Stimulated activated CD8-positive, alpha-beta memory T cell treated with anti-CD3 and anti-CD28 coated beads, Interleukin-4, amount 100 ng/mL, for 48 hours (primary cell): Measurements from ENCODE around the gene TP53AIP1.

ENCODE experiments used
- DNase-seq: peaks from one replicate; pipeline ENCODE4 v3.0.0-alpha.2; 2020

The TP53AIP1 gene

DNA sequence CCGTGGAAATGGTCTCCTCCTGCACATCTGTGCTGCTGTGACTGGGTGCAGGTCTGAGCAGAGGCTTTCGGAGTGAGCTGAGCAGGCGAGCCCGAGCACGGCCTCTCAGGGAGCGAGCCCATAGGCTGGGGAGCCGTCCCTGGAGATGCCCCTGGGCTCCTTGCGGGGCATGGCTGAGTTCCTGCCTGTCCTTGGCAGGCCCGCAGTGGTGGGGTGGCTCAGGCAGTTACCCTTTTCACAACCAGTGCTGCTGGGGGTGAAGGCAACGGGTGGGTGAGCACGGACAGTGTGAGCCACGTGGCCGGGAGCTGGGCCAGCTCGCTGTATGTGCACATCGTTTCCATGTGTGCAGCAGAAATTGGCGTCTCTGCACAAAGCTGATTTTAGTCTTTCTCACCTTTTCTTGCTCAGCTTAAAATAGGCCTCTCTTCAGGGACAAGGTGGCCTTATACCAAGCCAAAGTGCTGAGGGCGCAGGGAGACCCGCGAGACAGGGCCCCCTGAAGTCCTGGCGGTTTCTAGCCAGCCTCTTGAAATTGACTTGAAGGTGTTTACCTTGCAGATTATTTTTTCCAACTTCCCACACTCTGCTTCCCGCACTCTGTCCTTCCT, at the start of gene TP53AIP1:
TSS of gene TP53AIP1 (minus strand) at position 55 of the 611 bp plus-strand sequence. CDS start 5,053 bp downstream, outside the sequence.
- no peak for DNase-seq

- DNase-seq: no peak
Observed at GRCh38 chr11:128988242-128988970, 45.7 kb upstream of the TP53AIP1 start.

DNA sequence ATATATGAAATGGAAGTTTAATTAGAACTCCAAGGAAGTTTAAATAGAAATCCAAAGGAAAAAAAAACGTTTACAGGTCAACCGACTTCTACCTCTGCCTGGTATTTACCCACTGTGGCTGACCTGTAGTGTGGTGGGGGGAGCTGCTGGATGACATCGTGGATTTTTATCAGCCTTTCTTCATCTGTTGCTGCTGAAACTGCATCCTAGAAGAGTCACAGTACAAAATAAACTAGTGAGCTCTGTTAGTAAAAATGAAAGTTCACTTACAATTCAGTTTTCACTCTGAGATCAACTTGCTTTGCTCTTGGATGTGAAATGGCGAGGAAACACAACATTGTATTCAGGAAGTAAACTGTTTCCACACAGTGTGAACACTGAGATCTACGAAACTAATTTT, 43.2 kb upstream of the TP53AIP1 start:
- no peak for DNase-seq

- DNase-seq: no peak
Observed at GRCh38 chr11:128983023-128983422, 40.4 kb upstream of the TP53AIP1 start.

GRCh38 chr11:128981254-128981653, 38.6 kb upstream of the TP53AIP1 start:
- no peak for DNase-seq

DNA sequence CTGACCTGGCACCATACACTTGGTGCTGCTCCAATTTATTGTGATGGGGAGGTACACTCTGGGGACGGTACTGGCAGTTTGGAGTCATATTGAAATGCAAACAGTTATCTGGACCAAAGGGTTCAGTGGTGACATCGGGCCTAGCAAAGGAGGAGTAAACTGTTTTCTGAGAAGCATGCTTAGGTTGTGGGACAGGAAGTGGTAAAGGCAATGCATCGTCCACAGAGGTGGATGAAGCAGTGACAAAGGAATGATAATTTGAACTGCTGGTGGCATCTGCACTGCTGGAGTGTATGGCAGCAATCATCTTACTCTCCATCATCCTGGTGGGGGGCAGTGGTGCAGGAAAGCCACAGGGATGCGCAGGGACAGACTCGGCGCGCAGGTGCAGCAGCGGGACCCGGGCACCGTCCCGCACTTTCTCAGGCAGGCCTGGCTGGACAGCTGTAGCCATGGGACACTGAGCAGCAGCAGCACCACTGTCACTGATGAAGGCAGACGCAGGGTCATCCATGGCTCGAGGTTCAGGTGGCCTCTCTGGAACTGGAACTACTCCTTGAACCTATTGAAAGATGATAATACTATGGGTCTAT, 28.0 kb upstream of the TP53AIP1 start:
- no peak for DNase-seq

- no peak for DNase-seq
Observed at GRCh38 chr11:128968916-128969315, 26.2 kb upstream of the TP53AIP1 start.

- DNase-seq: no peak
Observed at GRCh38 chr11:128967578-128967977, 24.9 kb upstream of the TP53AIP1 start.

DNA sequence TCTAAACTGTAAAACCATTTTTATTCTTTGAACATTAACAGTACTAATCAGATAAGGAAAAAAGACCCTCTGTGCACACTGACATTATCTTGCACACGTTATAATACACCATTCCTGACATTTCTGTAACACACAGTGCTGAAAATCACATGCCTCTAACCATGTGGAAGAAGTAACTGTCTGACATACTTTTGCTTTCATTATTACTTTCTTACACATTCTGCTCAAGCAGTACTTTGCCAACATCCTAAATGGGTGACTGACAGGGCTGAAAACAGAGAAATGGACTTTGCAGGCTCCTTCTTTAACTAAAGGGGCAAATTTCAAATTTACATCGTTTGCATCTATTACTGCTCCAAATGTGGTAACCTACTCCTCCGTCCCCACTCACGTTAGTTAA, 22.8 kb upstream of the TP53AIP1 start:
- no peak for DNase-seq

DNA sequence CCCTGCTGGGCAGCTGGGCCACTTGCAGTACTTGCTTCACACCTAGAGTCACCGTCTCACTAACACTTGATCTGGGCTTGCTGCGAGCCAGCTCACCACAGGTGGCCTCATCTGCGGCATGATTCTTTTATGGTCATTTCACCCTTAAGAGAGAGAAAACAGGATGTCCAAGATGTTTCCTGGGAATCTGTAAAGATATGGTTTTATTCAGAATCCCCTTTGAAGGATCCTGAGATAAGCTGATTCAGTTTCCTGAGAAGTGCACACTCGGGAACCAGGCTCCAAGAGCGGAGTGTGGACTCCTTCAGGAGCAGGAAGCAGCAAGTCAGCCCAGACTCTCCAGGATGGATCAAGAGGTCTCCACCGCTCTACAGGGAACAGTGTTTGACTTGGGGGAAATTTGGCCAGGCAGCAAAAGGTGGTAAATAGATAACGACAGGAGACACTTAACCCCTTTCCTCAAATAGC, 21.8 kb upstream of the TP53AIP1 start:
- no peak for DNase-seq

- DNase-seq: no peak
Observed at GRCh38 chr11:128963744-128964325, 21.2 kb upstream of the TP53AIP1 start.

DNA sequence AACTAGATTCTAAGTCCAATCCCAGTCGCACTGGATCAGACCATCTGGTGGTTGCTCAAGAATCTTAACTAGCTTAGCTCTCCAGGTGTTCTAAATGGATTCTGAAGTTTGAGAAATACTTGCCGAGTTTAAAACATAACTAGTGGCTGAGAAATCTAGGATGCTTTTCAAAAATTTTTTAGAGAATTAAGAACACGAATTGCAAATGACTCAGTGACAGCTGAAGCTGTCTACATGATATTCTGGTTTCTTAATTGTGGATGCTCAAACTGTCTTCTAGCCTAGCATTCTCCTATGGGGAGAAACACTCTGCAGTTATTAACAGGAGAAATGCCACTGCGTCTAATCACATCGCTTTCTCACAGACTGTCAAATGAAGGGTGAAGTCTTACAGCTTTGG, 20.2 kb upstream of the TP53AIP1 start:
- no peak for DNase-seq

- DNase-seq: no peak
Observed at GRCh38 chr11:128961645-128962044, 19.0 kb upstream of the TP53AIP1 start.

DNA sequence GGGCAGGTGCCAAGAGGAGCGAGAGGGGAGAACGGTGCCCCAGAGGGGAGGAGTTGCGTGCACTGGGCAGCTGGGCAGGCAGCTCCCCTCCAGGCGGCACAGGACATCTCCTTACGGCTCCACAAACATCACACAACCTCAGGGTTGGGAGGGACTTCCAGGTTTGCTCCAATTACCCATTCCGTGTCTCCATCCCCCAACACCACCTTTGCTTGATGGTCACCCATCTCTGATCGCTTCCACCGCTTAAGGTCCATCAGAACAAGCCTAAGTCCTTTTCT, 14.5 kb upstream of the TP53AIP1 start:
- DNase-seq: no peak

DNA sequence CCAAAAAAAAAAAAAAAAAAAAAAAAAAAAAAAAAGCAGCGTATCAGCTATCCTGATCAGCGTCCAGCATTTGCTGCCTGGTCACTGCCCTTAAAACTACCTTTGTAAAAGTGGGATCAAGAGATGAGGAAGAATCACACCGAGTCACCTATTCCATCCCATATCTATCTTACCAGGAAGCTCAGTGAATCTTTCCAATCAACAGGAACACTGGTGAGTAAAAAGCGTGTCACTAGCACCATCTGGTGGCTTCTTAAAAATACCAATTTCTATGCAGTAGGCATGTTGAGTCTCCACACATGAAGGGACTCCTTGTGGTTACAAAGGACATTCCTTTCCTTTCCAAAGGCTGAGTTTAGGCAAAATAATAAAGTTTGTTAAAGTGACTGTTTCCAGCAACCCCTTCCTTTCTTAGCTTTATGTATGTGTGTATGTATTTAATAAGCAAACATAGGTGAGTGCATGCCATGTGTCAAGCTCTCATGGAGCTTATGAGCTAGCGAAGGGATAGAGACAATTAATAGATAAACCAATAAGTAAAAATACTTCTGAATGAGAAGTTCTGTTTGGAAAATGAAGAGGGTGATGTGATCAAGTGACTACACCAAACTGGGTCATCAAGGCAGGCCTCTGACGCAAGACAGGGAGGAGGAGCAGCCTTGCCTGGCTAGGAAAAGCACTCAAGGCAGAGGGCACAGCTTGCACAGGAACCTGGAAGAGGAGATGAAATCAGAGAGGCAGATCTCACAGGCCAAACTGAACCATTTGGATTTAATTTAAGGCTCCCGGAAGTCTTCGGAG, 13.9 kb upstream of the TP53AIP1 start:
- no peak for DNase-seq

DNA sequence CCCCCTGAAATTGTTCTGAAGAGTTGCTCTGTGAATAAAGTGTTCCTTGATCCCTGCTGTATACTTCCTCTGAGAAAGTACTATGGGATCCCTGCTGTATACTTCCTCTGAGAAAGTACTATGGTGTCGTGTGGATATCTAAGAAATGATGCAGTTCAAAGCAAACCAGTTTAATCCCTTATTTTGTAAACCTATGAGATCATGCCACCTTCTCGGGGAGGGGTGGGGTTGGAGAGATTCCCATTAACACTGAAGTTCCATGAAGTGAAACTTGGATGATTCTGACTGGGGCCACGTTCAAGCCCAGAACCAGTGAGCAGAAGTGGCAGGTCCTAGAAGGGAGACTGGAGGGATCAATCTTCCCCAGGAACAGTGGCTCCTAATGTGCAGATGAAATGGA, 13.0 kb upstream of the TP53AIP1 start:
- no peak for DNase-seq

GRCh38 chr11:128953151-128953550, 10.5 kb upstream of the TP53AIP1 start:
- no peak for DNase-seq

DNA sequence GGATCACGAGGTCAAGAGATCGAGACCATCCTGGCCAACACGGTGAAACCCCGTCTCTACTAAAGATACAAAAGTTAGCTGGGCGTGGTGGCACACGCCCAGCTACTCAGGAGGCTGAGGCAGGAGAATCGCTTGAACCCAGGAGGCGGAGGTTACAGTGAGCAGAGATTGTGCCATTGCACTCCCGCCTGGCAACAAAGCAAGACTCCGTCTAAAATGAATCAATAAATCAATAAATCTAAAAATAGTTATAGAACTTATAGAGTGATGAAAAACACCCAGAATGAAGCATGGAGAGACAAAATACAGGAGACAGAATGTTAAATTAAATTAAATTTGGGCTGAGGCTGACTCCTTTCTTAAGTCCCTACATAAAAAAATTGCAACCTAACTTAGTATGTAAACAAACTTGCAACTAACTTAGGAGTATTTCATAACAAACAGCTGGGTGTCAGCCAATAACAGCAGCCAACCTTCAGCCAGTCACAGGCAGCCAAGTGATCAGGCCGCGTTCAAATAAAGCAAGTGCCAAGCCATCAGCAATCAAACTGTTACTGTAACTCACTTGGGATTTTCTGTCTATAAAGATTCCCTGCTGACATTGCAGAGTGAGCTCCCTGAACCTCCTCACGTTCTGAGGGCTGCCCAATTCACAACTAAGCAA, 7.3 kb upstream of the TP53AIP1 start:
- no peak for DNase-seq

DNA sequence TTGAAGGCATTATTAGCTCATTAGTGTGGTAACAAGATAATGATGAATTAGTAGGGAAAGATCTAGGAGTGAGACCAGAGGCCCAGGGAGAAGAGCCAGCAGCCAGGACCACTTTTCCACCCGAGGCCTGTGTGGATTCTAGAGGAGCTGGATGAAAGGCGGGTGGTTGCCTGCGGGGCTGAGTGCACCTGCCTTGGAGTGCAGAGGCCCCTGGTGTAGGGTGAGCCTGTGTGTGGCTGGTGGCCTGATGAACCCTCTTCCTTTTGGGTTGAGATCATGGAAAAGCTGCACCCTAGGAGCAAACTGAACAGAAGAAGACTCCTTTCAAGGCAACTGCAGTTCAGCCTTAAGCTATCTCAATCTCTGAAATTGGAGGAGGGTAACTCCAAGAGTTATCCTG, 5.9 kb upstream of the TP53AIP1 start:
- DNase-seq: no peak

- no peak for DNase-seq
Observed at GRCh38 chr11:128947773-128948172, 5.1 kb upstream of the TP53AIP1 start.

DNA sequence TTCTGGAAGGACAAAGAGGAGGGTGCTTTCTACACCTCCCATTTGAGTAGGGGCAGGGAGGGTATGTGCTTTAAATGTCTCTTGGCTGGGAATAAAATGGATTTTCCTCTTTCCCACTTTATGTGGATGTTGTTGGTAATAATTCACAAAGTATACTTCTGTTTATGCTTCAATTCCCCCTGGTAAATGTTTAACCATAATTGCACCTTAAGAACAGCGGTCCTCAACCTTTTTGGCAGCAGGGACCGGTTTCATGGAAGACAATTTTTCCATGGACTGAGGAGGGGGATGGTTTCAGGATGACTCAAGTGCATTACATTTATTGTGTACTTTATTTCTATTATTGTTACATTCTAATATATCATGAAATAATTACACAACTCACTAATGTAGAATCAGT, 4.0 kb upstream of the TP53AIP1 start:
- DNase-seq: no peak

GRCh38 chr11:128943428-128943976, 831 bp upstream of the TP53AIP1 start:
- no peak for DNase-seq

GRCh38 chr11:128942272-128942612, 429 bp downstream of the TP53AIP1 start:
- no peak for DNase-seq
